Fibroblast of lung (primary cell): ENCODE data around the gene SCIMP. TPM values are rescaled to one million over a fixed set of nuclear protein-coding genes. Genes with fewer than 3 reads are reported as not detected.
A peak's percentile ranks its signal among the peaks of the same experiment; 100 is the strongest.
"Not testable (repeated sequence)": the region's sequence is repeated elsewhere in the genome, so short reads cannot be mapped to it uniquely, and the experiment has no call there.

ENCODE experiments used
- DNase-seq, 2 donors: peaks; one replicate each; pipeline versions ENCODE4 v3.0.0 to v3.0.0-alpha.2; 2010; ENCODE audit warnings: low read depth in 2 of 2
- H2AFZ ChIP-seq: 2 replicates; pipeline ENCODE4 v1.5.1; 2012; ENCODE audit warnings: low read length, control low read depth, inconsistent platforms
- H3K27ac ChIP-seq: 2 replicates; pipeline ENCODE4 v1.5.1; 2011; ENCODE audit warnings: low read length, control low read depth; ENCODE audit not compliant: insufficient read depth
- H3K27me3 ChIP-seq: 2 replicates; pipeline ENCODE4 v1.5.1; 2011; ENCODE audit warnings: mild to moderate bottlenecking, low read length; ENCODE audit not compliant: control insufficient read depth, insufficient read depth
- H3K36me3 ChIP-seq: 2 replicates; pipeline ENCODE4 v1.5.1; 2011; ENCODE audit warnings: low read length; ENCODE audit not compliant: control insufficient read depth, insufficient read depth
- H3K4me1 ChIP-seq: 2 replicates; pipeline ENCODE4 v1.5.1; 2011; ENCODE audit warnings: low read length; ENCODE audit not compliant: control insufficient read depth, insufficient read depth; ENCODE audit errors: extremely low read depth
- H3K4me2 ChIP-seq: 2 replicates; pipeline ENCODE4 v1.5.1; 2011; ENCODE audit warnings: low read length, control low read depth; ENCODE audit not compliant: insufficient read depth; ENCODE audit errors: extremely low read depth
- H3K4me3 ChIP-seq, 4 experiments: fragments of 200-600 bp in 1 of 4; sonication (generic) in 1 of 4; replicated peaks in 1 of 4; 2 replicates each; pipeline ENCODE4 v1.5.1; 2011 to 2016; ENCODE audit warnings: low read length in 4 of 4, low read depth in 3 of 4, mild to moderate bottlenecking in 3 of 4, control low read depth in 2 of 4, inconsistent platforms in 1 of 4, mixed read lengths in 1 of 4; ENCODE audit not compliant: insufficient read depth in 1 of 4; ENCODE audit errors: control extremely low read depth in 1 of 4
- H3K79me2 ChIP-seq: 2 replicates; pipeline ENCODE4 v1.5.1; 2012; ENCODE audit warnings: mild to moderate bottlenecking, low read length, inconsistent platforms; ENCODE audit not compliant: control insufficient read depth, insufficient read depth
- H3K9ac ChIP-seq: 2 replicates; pipeline ENCODE4 v1.5.1; 2011; ENCODE audit warnings: mild to moderate bottlenecking, low read length, control low read depth; ENCODE audit not compliant: insufficient read depth
- H3K9me3 ChIP-seq: 2 replicates; pipeline ENCODE4 v1.5.1; 2012; ENCODE audit warnings: low read depth, low read length; ENCODE audit not compliant: control insufficient read depth, insufficient read depth
- H4K20me1 ChIP-seq: 2 replicates; pipeline ENCODE4 v1.5.1; 2011; ENCODE audit warnings: low read length; ENCODE audit not compliant: control insufficient read depth, insufficient read depth; ENCODE audit errors: extremely low read depth
- CTCF ChIP-seq, 2 donors: IDR thresholded peaks in 1 of 2; conservative IDR thresholded peaks in 1 of 2; 1 replicate in 1 of 2; 2 replicates in 1 of 2; pipeline ENCODE4 v1.5.1; 2011 to 2012; ENCODE audit warnings: low read length in 2 of 2, control low read depth in 1 of 2, inconsistent platforms in 1 of 2, low read depth in 1 of 2, mild to moderate bottlenecking in 1 of 2
- EZH2 ChIP-seq: IDR thresholded peaks from 2 replicates; pipeline ENCODE4 v1.5.1; 2012; ENCODE audit warnings: low read length, control low read depth, mild to moderate bottlenecking; ENCODE audit errors: missing control alignments
- polyA plus RNA-seq, 2 donors: library from polyadenylated mRNA; depleted of rRNA in 1 of 2; stranded (reverse) in 1 of 2; unstranded in 1 of 2; fragments of >200 nt; gene quantifications; 2 replicates each; pipeline ENCODE4 v1.2.1, GENCODE V29; 2011 to 2012; ENCODE audit warnings: missing spikeins in 1 of 2
- total RNA-seq: library from RNA; depleted of rRNA; stranded (reverse); fragments of >200 nt; gene quantifications from 2 replicates; pipeline ENCODE4 v1.2.1, GENCODE V29; 2014

The SCIMP gene
- total and polyA plus RNA-seq, 2 donors (not counting 1 experiment from before 2014, with no cell fraction given) = not detected

- no peak for DNase-seq
- H3K79me2 ChIP-seq = no peaks in the 10 kb centered on the region
- TF ChIP-seq CTCF (conservative IDR thresholded peaks at IDR 0.05 in 1 of 2, IDR thresholded peaks at IDR 0.05 in 1 of 2; ENCODE audit: low read depth in 1 of 2, low read length in 2 of 2) = no peak
- no peak for TF ChIP-seq EZH2
- H3K4me2 ChIP-seq = no peak overlapping the region
- H3K9ac ChIP-seq = no peak overlapping the region
- H4K20me1 ChIP-seq = no peaks in the 10 kb centered on the region
- H3K4me1 ChIP-seq = no peaks in the 10 kb centered on the region
- no peak overlapping the region for H3K27ac ChIP-seq
- H3K4me3 ChIP-seq = no peak overlapping the region
- no peaks in the 10 kb centered on the region for H3K9me3 ChIP-seq
- no peaks in the 10 kb centered on the region for H3K36me3 ChIP-seq
- no peaks in the 10 kb centered on the region for H3K27me3 ChIP-seq
- no peak overlapping the region for H2AFZ ChIP-seq
Observed at GRCh38 chr17:5238333-5238732, 3.7 kb upstream of the SCIMP start.

- no peaks in the 10 kb centered on the region for H3K27me3 ChIP-seq
- TF ChIP-seq CTCF (conservative IDR thresholded peaks at IDR 0.05 in 1 of 2, IDR thresholded peaks at IDR 0.05 in 1 of 2; ENCODE audit: low read depth in 1 of 2, low read length in 2 of 2) (peak; percentile 51 to 62), EZH2 (no peak)
- H3K9ac ChIP-seq = no peak overlapping the region
- no peaks in the 10 kb centered on the region for H3K36me3 ChIP-seq
- H3K27ac ChIP-seq = no peak overlapping the region
- no peaks in the 10 kb centered on the region for H3K79me2 ChIP-seq
- no peak overlapping the region for H3K4me2 ChIP-seq
- H4K20me1 ChIP-seq = no peaks in the 10 kb centered on the region
- H2AFZ ChIP-seq = no peak overlapping the region
- no peaks in the 10 kb centered on the region for H3K4me1 ChIP-seq
- no peaks in the 10 kb centered on the region for H3K9me3 ChIP-seq
- H3K4me3 ChIP-seq = no peak overlapping the region
- peak; percentile 30 to 45 for DNase-seq
Observed at GRCh38 chr17:5237541-5238016, 2.9 kb upstream of the SCIMP start.

- no peak overlapping the region for H2AFZ ChIP-seq
- no peaks in the 10 kb centered on the region for H4K20me1 ChIP-seq
Observed at GRCh38 chr17:5236938-5237540, 2.4 kb upstream of the SCIMP start.

GRCh38 chr17:5233492-5233891, 1.2 kb downstream of the SCIMP start:
- H3K27ac ChIP-seq, H3K9me3 ChIP-seq, H3K36me3 ChIP-seq, H3K27me3 ChIP-seq, DNase-seq, H3K4me3 ChIP-seq, H3K79me2 ChIP-seq, H4K20me1 ChIP-seq, H3K4me1 ChIP-seq, H3K4me2 ChIP-seq, H3K9ac ChIP-seq, H2AFZ ChIP-seq: not testable (repeated sequence)

More at GRCh38 chr17:5236938-5237540, 2.4 kb upstream of the SCIMP start:
- Histone ChIP-seq H3K27me3 (no peaks in the 10 kb centered on the region), H3K9ac (no peak overlapping the region), H3K36me3 (no peaks in the 10 kb centered on the region), H3K4me3 (no peak overlapping the region), H3K79me2 (no peaks in the 10 kb centered on the region), H3K4me1 (no peaks in the 10 kb centered on the region), H3K9me3 (no peaks in the 10 kb centered on the region), H3K4me2 (no peak overlapping the region), H3K27ac (no peak overlapping the region)
- TF ChIP-seq CTCF (conservative IDR thresholded peaks at IDR 0.05 in 1 of 2, IDR thresholded peaks at IDR 0.05 in 1 of 2; ENCODE audit: low read depth in 1 of 2, low read length in 2 of 2) (no peak), EZH2 (no peak)
- DNase-seq = no peak
